GM23248 (cell line): Measurements from ENCODE around the gene TPP1.

Source experiments
- EZH2 ChIP-seq: fragments of 200-600 bp; sonication (generic); IDR thresholded peaks from 2 replicates; pipeline ENCODE4 v1.6.1; 2018; ENCODE audit warnings: antibody characterized with exemption, mild to moderate bottlenecking; ENCODE audit not compliant: insufficient read depth, poor library complexity, severe bottlenecking
- EZH2phosphoT487 ChIP-seq: fragments of 200-600 bp; sonication (generic); IDR thresholded peaks from 2 replicates; pipeline ENCODE4 v1.6.1; 2018; ENCODE audit warnings: antibody characterized with exemption, moderate library complexity, mild to moderate bottlenecking, low read depth; ENCODE audit not compliant: insufficient read depth

DNA sequence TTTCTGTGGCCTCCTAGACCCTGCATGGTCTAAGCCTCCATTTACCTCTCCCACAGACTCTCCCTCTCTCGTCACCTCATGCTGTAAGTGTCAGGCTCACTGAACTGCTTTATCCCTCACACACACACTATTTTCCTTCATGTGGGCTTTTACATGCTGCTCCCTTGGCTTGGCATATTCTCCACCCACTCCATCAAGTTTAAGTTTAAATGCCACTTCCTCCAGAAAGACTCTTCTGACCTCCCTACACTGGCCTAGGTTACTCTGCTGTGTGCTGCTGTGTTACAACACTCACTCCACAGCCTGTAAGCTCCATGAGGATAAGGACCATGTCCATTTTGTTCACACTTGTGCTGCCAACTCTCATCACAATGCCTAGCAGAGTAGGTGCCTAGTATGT lies 33.9 kb upstream of the TPP1 start:
- TF ChIP-seq EZH2phosphoT487 (no peak), EZH2 (no peak)
